ENCODE measurements around the gene EAF2. TPM values are rescaled to one million over a fixed set of nuclear protein-coding genes. Genes with fewer than 3 reads are reported as not detected.

The EAF2 gene
- total and polyA plus RNA-seq, 12 donors, result 1.8 to 7.4 (median 3.5) TPM

DNA sequence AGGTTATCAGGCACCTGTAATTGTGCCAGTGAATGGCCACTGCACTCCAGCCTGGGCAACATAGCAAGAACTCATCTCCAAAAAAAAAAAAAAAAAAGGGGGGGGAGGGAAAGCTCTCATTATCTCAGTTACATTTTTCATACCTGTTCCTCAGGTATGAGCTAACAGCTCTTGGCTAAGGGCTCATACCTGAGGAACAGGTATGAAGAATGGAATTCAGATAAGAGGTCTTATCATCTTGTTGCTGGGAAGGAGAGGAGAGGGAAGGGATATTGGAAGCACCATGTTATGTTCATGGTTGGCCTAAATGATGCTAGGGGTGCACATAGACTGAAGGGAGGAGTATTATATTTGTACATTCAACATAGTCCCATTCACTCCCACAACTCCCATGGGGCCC lies 61.8 kb downstream of the EAF2 start:
- Histone ChIP-seq H3K36me3 (peaks cover 0 to 39% (median 0%) of the 10 kb centered on the region in 9 donors), H3K4me3 (no peak overlapping the region), H3K9me3 (no peaks in the 10 kb centered on the region), H3K27me3 (no peaks in the 10 kb centered on the region), H3K4me1 (peaks cover 0 to 19% (median 4%) of the 10 kb centered on the region in 9 donors), H3K27ac (no peak overlapping the region)
- DNase-seq (no peak), ATAC-seq (no peak)
- intact Hi-C loops (cut with DNase I), result no loop called here
- TF ChIP-seq, protein P1, sequence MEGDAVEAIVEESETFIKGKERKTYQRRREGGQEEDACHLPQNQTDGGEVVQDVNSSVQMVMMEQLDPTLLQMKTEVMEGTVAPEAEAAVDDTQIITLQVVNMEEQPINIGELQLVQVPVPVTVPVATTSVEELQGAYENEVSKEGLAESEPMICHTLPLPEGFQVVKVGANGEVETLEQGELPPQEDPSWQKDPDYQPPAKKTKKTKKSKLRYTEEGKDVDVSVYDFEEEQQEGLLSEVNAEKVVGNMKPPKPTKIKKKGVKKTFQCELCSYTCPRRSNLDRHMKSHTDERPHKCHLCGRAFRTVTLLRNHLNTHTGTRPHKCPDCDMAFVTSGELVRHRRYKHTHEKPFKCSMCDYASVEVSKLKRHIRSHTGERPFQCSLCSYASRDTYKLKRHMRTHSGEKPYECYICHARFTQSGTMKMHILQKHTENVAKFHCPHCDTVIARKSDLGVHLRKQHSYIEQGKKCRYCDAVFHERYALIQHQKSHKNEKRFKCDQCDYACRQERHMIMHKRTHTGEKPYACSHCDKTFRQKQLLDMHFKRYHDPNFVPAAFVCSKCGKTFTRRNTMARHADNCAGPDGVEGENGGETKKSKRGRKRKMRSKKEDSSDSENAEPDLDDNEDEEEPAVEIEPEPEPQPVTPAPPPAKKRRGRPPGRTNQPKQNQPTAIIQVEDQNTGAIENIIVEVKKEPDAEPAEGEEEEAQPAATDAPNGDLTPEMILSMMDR (IDR thresholded peaks at IDR 0.05), result no peak

DNA sequence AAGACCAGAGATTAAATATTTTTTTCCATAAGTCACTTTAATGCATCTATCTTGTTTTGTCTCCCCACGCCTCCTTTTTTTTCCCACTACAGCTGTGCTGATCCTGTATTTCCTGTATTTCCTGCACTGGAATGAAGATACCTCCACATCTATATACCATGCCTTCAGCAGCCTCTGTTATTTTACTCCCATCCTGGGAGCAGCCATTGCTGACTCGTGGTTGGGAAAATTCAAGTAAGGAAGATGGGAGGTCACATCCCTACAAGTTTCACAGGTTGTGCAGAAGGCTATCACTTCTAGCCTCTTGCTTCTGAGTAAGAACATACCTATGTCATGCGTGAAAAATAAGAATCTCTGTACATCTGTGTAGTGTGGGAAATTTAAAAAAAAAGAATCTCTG lies 62.3 kb downstream of the EAF2 start:
- intact Hi-C loops (cut with DNase I), result no loop called here
- no peak for DNase-seq
- H3K27ac ChIP-seq, result no peak overlapping the region

DNA sequence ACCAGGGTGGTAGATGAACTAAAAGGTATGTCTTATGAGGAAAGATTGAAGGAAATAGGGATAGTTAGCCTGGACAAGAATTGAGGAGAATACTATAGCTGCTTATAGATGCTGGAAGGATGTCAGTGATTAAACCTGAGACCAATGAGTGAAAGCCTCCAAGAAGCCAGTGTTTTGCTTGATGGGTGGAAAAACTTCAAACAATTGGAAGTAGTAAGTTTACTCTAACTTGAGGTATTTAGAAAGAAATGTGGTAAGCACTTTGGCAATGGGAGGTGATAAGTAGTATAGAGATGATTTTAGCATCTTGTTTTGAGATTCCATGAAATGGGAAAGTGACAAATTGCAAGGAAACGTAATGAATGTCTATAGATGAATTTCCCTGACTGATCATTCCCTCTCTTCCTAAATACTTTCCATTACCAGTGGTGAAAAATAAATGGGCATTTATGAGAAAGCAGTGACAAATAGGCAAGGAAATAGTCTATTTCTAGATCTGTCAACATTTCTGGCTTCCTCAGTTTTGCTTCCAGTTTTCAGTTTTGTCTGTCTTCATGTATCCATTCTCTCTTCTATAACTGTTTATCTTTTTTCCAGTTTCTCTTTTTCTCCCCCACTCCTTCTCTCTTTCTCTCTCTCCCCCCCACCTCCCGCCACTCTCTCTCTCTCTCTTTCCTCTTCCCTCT lies 78.4 kb downstream of the EAF2 start:
- ATAC-seq, result peak in 1 of 8 donors; percentile 11
- H3K9me3 ChIP-seq, result no peaks in the 10 kb centered on the region
- 35 to 88% methylated on average over 2 of the region's 2 CpGs for WGBS, 2 donors
- H3K27ac ChIP-seq, result peak overlapping the region in 1 of 10 donors; percentile 55
- TF ChIP-seq, protein P1 (IDR thresholded peaks at IDR 0.05), result no peak
- peak overlapping the region in 1 of 10 donors; percentile 30 for H3K4me3 ChIP-seq
- DNase-seq, result no peak
- H3K4me1 ChIP-seq, result peaks cover 0 to 4% (median 0%) of the 10 kb centered on the region in 9 donors
- H3K36me3 ChIP-seq, result peaks cover 0 to 16% (median 0%) of the 10 kb centered on the region in 9 donors
- intact Hi-C loops (cut with DNase I), result no loop called here
- no peaks in the 10 kb centered on the region for H3K27me3 ChIP-seq

More for the DNA sequence above, 62.3 kb downstream of the EAF2 start:
- ATAC-seq, result no peak
- Histone ChIP-seq H3K36me3 (peaks cover 0 to 42% (median 0%) of the 10 kb centered on the region in 9 donors), H3K9me3 (no peaks in the 10 kb centered on the region), H3K4me3 (no peak overlapping the region), H3K27me3 (no peaks in the 10 kb centered on the region), H3K4me1 (peaks cover 0 to 19% (median 4%) of the 10 kb centered on the region in 9 donors)
- TF ChIP-seq, protein P1 (IDR thresholded peaks at IDR 0.05), result no peak
- 87 to 92% methylated on average over 3 of the region's 3 CpGs for WGBS, 2 donors

- peak in 1 of 2 donors; percentile 28 for DNase-seq
- no peaks in the 10 kb centered on the region for H3K9me3 ChIP-seq
- H3K36me3 ChIP-seq, result peaks cover 0 to 16% (median 0%) of the 10 kb centered on the region in 9 donors
- WGBS, 2 donors, result 31 to 72% methylated on average over 12 of the region's 12 CpGs
- peak in 2 of 8 donors; percentile 60 to 78 for ATAC-seq
- peak overlapping the region in 4 of 10 donors; percentile 7 to 30 (median 20) for H3K4me3 ChIP-seq
- intact Hi-C loops (cut with DNase I), result no loop called here
- H3K27me3 ChIP-seq, result no peaks in the 10 kb centered on the region
- H3K27ac ChIP-seq, result peak overlapping the region in 3 of 10 donors; percentile 5 to 55 (median 16)
- TF ChIP-seq, protein P1 (IDR thresholded peaks at IDR 0.05), result no peak
- H3K4me1 ChIP-seq, result peaks cover 0 to 4% (median 0%) of the 10 kb centered on the region in 9 donors
Measured at GRCh38 chr3:121914081-121914998, 79.3 kb downstream of the EAF2 start.
